H9 (cell line): ENCODE data around the gene FBXO28. TPM values are rescaled to one million over a fixed set of nuclear protein-coding genes. Genes with fewer than 3 reads are reported as not detected.

ENCODE experiments used
- DNase-seq: peaks from one replicate; pipeline ENCODE4 v3.0.0-alpha.2; 2017
- H2AFZ ChIP-seq: one replicate; pipeline ENCODE4 v1.6.1; 2013; ENCODE audit warnings: mild to moderate bottlenecking, low read length, control low read depth, moderate library complexity
- H2AK5ac ChIP-seq: 2 replicates; pipeline ENCODE4 v1.6.1; 2013; ENCODE audit warnings: low read length, control low read depth, mixed read lengths; ENCODE audit not compliant: insufficient read length
- H2BK120ac ChIP-seq: one replicate; pipeline ENCODE4 v1.6.1; 2013; ENCODE audit warnings: low read depth, mild to moderate bottlenecking, low read length, control low read depth, inconsistent platforms; ENCODE audit not compliant: poor library complexity, severe bottlenecking
- H2BK12ac ChIP-seq: 2 replicates; pipeline ENCODE4 v1.6.1; 2013; ENCODE audit warnings: low read length, control low read depth, mixed read lengths, low read depth; ENCODE audit not compliant: insufficient read length
- H2BK15ac ChIP-seq: 2 replicates; pipeline ENCODE4 v1.6.1; 2013; ENCODE audit warnings: low read depth, low read length, control low read depth
- H2BK20ac ChIP-seq: one replicate; pipeline ENCODE4 v1.6.1; 2013; ENCODE audit warnings: low read depth, mild to moderate bottlenecking, low read length, control low read depth, inconsistent platforms; ENCODE audit not compliant: poor library complexity, severe bottlenecking
- H2BK5ac ChIP-seq: 2 replicates; pipeline ENCODE4 v1.6.1; 2013; ENCODE audit warnings: low read length, control low read depth, mixed read lengths; ENCODE audit not compliant: insufficient read length
- H3K14ac ChIP-seq: 2 replicates; pipeline ENCODE4 v1.6.1; 2013; ENCODE audit warnings: low read length, control low read depth; ENCODE audit not compliant: insufficient read depth
- H3K18ac ChIP-seq: 2 replicates; pipeline ENCODE4 v1.6.1; 2013; ENCODE audit warnings: low read depth, mild to moderate bottlenecking, mixed read lengths, low read length, control low read depth; ENCODE audit not compliant: insufficient read length
- H3K23ac ChIP-seq: 2 replicates; pipeline ENCODE4 v1.6.1; 2013; ENCODE audit warnings: low read length, control low read depth, mixed read lengths, low read depth; ENCODE audit not compliant: insufficient read length
- H3K23me2 ChIP-seq: 2 replicates; pipeline ENCODE4 v1.6.1; 2013; ENCODE audit warnings: low read depth, mild to moderate bottlenecking, mixed read lengths, low read length, control low read depth; ENCODE audit not compliant: insufficient read length, poor library complexity, severe bottlenecking
- H3K27ac ChIP-seq: 2 replicates; pipeline ENCODE4 v1.5.1; 2013; ENCODE audit warnings: low read length, control low read depth, mixed read lengths, low read depth; ENCODE audit not compliant: insufficient read length
- H3K27me3 ChIP-seq: 2 replicates; pipeline ENCODE4 v1.6.1; 2013; ENCODE audit warnings: low read length, control low read depth, inconsistent platforms; ENCODE audit not compliant: insufficient read depth
- H3K4ac ChIP-seq: 2 replicates; pipeline ENCODE4 v1.6.1; 2013; ENCODE audit warnings: low read depth, mild to moderate bottlenecking, control low read depth, inconsistent platforms, low read length, moderate library complexity
- H3K4me1 ChIP-seq: 2 replicates; pipeline ENCODE4 v1.6.1; 2013; ENCODE audit warnings: low read length, control low read depth, inconsistent platforms; ENCODE audit not compliant: insufficient read depth
- H3K4me2 ChIP-seq: 2 replicates; pipeline ENCODE4 v1.6.1; 2013; ENCODE audit warnings: low read length, control low read depth, mixed read lengths; ENCODE audit not compliant: insufficient read length, insufficient read depth
- H3K56ac ChIP-seq: 2 replicates; pipeline ENCODE4 v1.6.1; 2013; ENCODE audit warnings: low read depth, mild to moderate bottlenecking, mixed read lengths, low read length, control low read depth; ENCODE audit not compliant: insufficient read length
- H3K79me1 ChIP-seq: 2 replicates; pipeline ENCODE4 v1.6.1; 2013; ENCODE audit warnings: low read depth, mild to moderate bottlenecking, moderate library complexity, low read length, control low read depth, inconsistent platforms; ENCODE audit not compliant: insufficient read depth, poor library complexity, severe bottlenecking
- H3K79me2 ChIP-seq: 2 replicates; pipeline ENCODE4 v1.6.1; 2013; ENCODE audit warnings: low read length, control low read depth, inconsistent platforms; ENCODE audit not compliant: insufficient read depth
- H3K9ac ChIP-seq: 2 replicates; pipeline ENCODE4 v1.6.1; 2013; ENCODE audit warnings: low read length, control low read depth, mixed read lengths; ENCODE audit not compliant: insufficient read length; ENCODE audit errors: extremely low read depth
- H3K9me3 ChIP-seq: one replicate; pipeline ENCODE4 v1.6.1; 2013; ENCODE audit warnings: low read depth, low read length, inconsistent platforms; ENCODE audit not compliant: control insufficient read depth
- H3T11ph ChIP-seq: one replicate; pipeline ENCODE4 v1.6.1; 2013; ENCODE audit warnings: mild to moderate bottlenecking, low read length, control low read depth, inconsistent platforms
- H4K20me1 ChIP-seq: one replicate; pipeline ENCODE4 v1.6.1; 2013; ENCODE audit not compliant: control insufficient read depth, insufficient read length, insufficient read depth
- H4K5ac ChIP-seq: 2 replicates; pipeline ENCODE4 v1.6.1; 2013; ENCODE audit warnings: low read depth, mild to moderate bottlenecking, mixed read lengths, low read length, control low read depth; ENCODE audit not compliant: insufficient read length
- H4K8ac ChIP-seq: replicated peaks from 2 replicates; pipeline ENCODE4 v1.6.1; 2013; ENCODE audit warnings: low read length, control low read depth, mixed read lengths, low read depth; ENCODE audit not compliant: insufficient read length
- H4K91ac ChIP-seq: 2 replicates; pipeline ENCODE4 v1.6.1; 2013; ENCODE audit warnings: low read depth, mild to moderate bottlenecking, moderate library complexity, mixed read lengths, low read length, control low read depth; ENCODE audit not compliant: insufficient read length
- H3K27ac Mint-ChIP-seq, 3 experiments: 2 replicates in 2 of 3; 3 replicates in 1 of 3; pipeline ENCODE4 v1.8.0; 2020 to 2021; ENCODE audit warnings: mixed read lengths in 3 of 3, mild to moderate bottlenecking in 1 of 3, moderate library complexity in 1 of 3
- H3K27me3 Mint-ChIP-seq: 2 replicates; pipeline ENCODE4 v1.8.0; 2021; ENCODE audit warnings: low read depth, mild to moderate bottlenecking, moderate library complexity, mixed read lengths
- H3K36me3 Mint-ChIP-seq, 3 experiments: 2 replicates in 2 of 3; 3 replicates in 1 of 3; pipeline ENCODE4 v1.8.0; 2020 to 2021; ENCODE audit warnings: low read depth in 3 of 3, mixed read lengths in 3 of 3; ENCODE audit not compliant: insufficient read depth in 1 of 3
- H3K4me1 Mint-ChIP-seq, 2 experiments: 2 replicates each; pipeline ENCODE4 v1.8.0; 2020; ENCODE audit warnings: mixed read lengths in 2 of 2
- H3K4me3 Mint-ChIP-seq, 2 experiments: 2 replicates in 1 of 2; 3 replicates in 1 of 2; pipeline ENCODE4 v1.8.0; 2020 to 2021; ENCODE audit warnings: mild to moderate bottlenecking in 2 of 2, mixed read lengths in 2 of 2, moderate library complexity in 1 of 2
- H3K9me3 Mint-ChIP-seq, 2 experiments: 2 replicates in 1 of 2; 3 replicates in 1 of 2; pipeline ENCODE4 v1.8.0; 2020; ENCODE audit warnings: mild to moderate bottlenecking in 2 of 2, mixed read lengths in 2 of 2, moderate library complexity in 1 of 2
- CTCF ChIP-seq: fragments of 200-600 bp; sonication (generic); conservative IDR thresholded peaks from 3 replicates; pipeline ENCODE4 v1.8.0; 2021; ENCODE audit warnings: antibody characterized with exemption, mild to moderate bottlenecking
- WGBS: extraction: QIAGEN DNeasy Blood & Tissue Kit; methylation state at CpG from one replicate; pipeline ENCODE4 v1.1.7; 2013; ENCODE audit warnings: missing lambda C conversion rate, low lambda C conversion rate, mixed read lengths; ENCODE audit not compliant: insufficient read length; ENCODE audit errors: extremely low coverage; 5-methylcytosine and 5-hydroxymethylcytosine counted together
- total RNA-seq: library from RNA; stranded (reverse); gene quantifications from 2 replicates; pipeline ENCODE4 v1.2.1, GENCODE V29; 2021

Gene FBXO28
- total RNA-seq, 1 experiment from 2014 or later, result 55.0 TPM

- Histone ChIP-seq H3K23ac (no peak overlapping the region), H3K56ac (no peak overlapping the region)
Observed at GRCh38 chr1:224169718-224170270, 55.9 kb downstream of the FBXO28 start.

More at GRCh38 chr1:224169718-224170270, 55.9 kb downstream of the FBXO28 start:
- no peak for DNase-seq
- no peak overlapping the region for H4K91ac ChIP-seq
- no peaks in the 10 kb centered on the region for H3K79me2 ChIP-seq
- H3K27ac ChIP-seq, result no peak overlapping the region
- H4K20me1 ChIP-seq, result no peaks in the 10 kb centered on the region
- no peak overlapping the region for H3K9ac ChIP-seq
- H2BK15ac ChIP-seq, result no peak overlapping the region
- no peak overlapping the region for H2AFZ ChIP-seq
- no peaks in the 10 kb centered on the region for H3K79me1 ChIP-seq
- H3K9me3 ChIP-seq, result no peaks in the 10 kb centered on the region
- no peak overlapping the region for H3K14ac ChIP-seq
- TF ChIP-seq CTCF, result no peak
- H3K4me1 ChIP-seq, result peaks cover 6% of the 10 kb centered on the region
- H3K9me3 Mint-ChIP-seq, result peaks cover 6 to 9% of the 10 kb centered on the region in 2 experiments
- no peaks in the 10 kb centered on the region for H3K23me2 ChIP-seq
- H2BK12ac ChIP-seq, result no peak overlapping the region
- H3K27ac Mint-ChIP-seq, result peak overlapping the region in 2 of 3 experiments; percentile 6 to 71; a peak in 1 of 7 replicates
- H3K27me3 Mint-ChIP-seq, result peaks cover 2% of the 10 kb centered on the region; the same call in 1 of the 2 replicates
- no peak overlapping the region for H3K4me2 ChIP-seq
- H3K36me3 Mint-ChIP-seq, result peaks cover 3 to 14% (median 4%) of the 10 kb centered on the region in 3 experiments; a peak in 5 of 7 replicates
- H4K5ac ChIP-seq, result no peak overlapping the region
- no peak overlapping the region for H3K4me3 Mint-ChIP-seq
- H2BK5ac ChIP-seq, result no peak overlapping the region
- no peaks in the 10 kb centered on the region for H3K27me3 ChIP-seq
- H2AK5ac ChIP-seq, result no peak overlapping the region
- no peak overlapping the region for H3K18ac ChIP-seq
- no peak overlapping the region for H4K8ac ChIP-seq
- H3K4me1 Mint-ChIP-seq, result peaks cover 20 to 22% of the 10 kb centered on the region in 2 experiments
- H3T11ph ChIP-seq, result no peak overlapping the region
- WGBS, result no CpG with 5 or more reads among the region's 4 CpGs
- H3K4ac ChIP-seq, result no peak overlapping the region
- no peak overlapping the region for H2BK20ac ChIP-seq
- H2BK120ac ChIP-seq, result no peak overlapping the region
